IPS DF 6.9 (cell line): ENCODE results near the gene KMT2C.

Source experiments
- DNase-seq: peaks from one replicate; pipeline ENCODE4 v3.0.0-alpha.2; 2013; ENCODE audit warnings: low read depth, low spot score
- H3K27ac ChIP-seq: one replicate; pipeline ENCODE4 v1.5.1; 2013; ENCODE audit warnings: low read length, control low read depth
- H3K27me3 ChIP-seq: 2 replicates; pipeline ENCODE4 v1.6.1; 2013; ENCODE audit warnings: mild to moderate bottlenecking, low read length; ENCODE audit not compliant: control insufficient read depth, insufficient read depth
- H3K36me3 ChIP-seq: 2 replicates; pipeline ENCODE4 v1.6.1; 2013; ENCODE audit warnings: low read length; ENCODE audit not compliant: control insufficient read depth, insufficient read depth
- H3K4me1 ChIP-seq: 2 replicates; pipeline ENCODE4 v1.6.1; 2013; ENCODE audit warnings: low read length; ENCODE audit not compliant: control insufficient read depth, insufficient read depth
- H3K4me3 ChIP-seq: 2 replicates; pipeline ENCODE4 v1.5.1; 2013; ENCODE audit warnings: mild to moderate bottlenecking, low read length
- H3K9me3 ChIP-seq: 2 replicates; pipeline ENCODE4 v1.6.1; 2013; ENCODE audit warnings: low read length, inconsistent platforms; ENCODE audit not compliant: control insufficient read depth, insufficient read depth
- WGBS: extraction: QIAGEN DNeasy Blood & Tissue Kit; methylation state at CpG from one replicate; pipeline ENCODE4 v1.1.7; 2013; ENCODE audit warnings: mixed read lengths, missing lambda C conversion rate; ENCODE audit not compliant: insufficient read length, insufficient coverage; 5-methylcytosine and 5-hydroxymethylcytosine counted together

The KMT2C gene

GRCh38 chr7:152203095-152203494 is 232.7 kb downstream of the KMT2C start:
- DNase-seq: no peak
- H3K36me3 ChIP-seq: no peaks in the 10 kb centered on the region; the same call in 1 of the 2 replicates

GRCh38 chr7:152202056-152202455 is 233.7 kb downstream of the KMT2C start:
- H3K4me3 ChIP-seq: no peak overlapping the region
- no peak overlapping the region for H3K27ac ChIP-seq
- no peaks in the 10 kb centered on the region; the same call in 1 of the 2 replicates for H3K36me3 ChIP-seq
- no peaks in the 10 kb centered on the region for H3K27me3 ChIP-seq
- no CpG with 5 or more reads among the region's 3 CpGs for WGBS
- no peaks in the 10 kb centered on the region for H3K4me1 ChIP-seq
- no peak for DNase-seq
- H3K9me3 ChIP-seq: no peaks in the 10 kb centered on the region

More at GRCh38 chr7:152203095-152203494, 232.7 kb downstream of the KMT2C start:
- no peaks in the 10 kb centered on the region for H3K9me3 ChIP-seq
- H3K4me1 ChIP-seq: no peaks in the 10 kb centered on the region
- WGBS: 100% methylated on average over 2 of the region's 3 CpGs
- H3K27me3 ChIP-seq: no peaks in the 10 kb centered on the region
- no peak overlapping the region for H3K27ac ChIP-seq
- H3K4me3 ChIP-seq: no peak overlapping the region

- H3K27ac ChIP-seq: no peak overlapping the region
- no peaks in the 10 kb centered on the region for H3K27me3 ChIP-seq
- no peak for DNase-seq
- no peak overlapping the region for H3K4me3 ChIP-seq
- no peaks in the 10 kb centered on the region for H3K4me1 ChIP-seq
- no peaks in the 10 kb centered on the region; the same call in 1 of the 2 replicates for H3K36me3 ChIP-seq
- H3K9me3 ChIP-seq: no peaks in the 10 kb centered on the region; the same call in 1 of the 2 replicates
- no CpG with 5 or more reads among the region's 6 CpGs for WGBS
These were observed 235.4 kb downstream of the KMT2C start for GRCh38 chr7:152200395-152200794.

GRCh38 chr7:152196391-152196790 is 239.4 kb downstream of the KMT2C start:
- no CpG with 5 or more reads among the region's 4 CpGs for WGBS
- Histone ChIP-seq H3K27me3 (no peaks in the 10 kb centered on the region), H3K4me3 (no peak overlapping the region), H3K4me1 (no peaks in the 10 kb centered on the region), H3K36me3 (no peaks in the 10 kb centered on the region; the same call in 1 of the 2 replicates), H3K27ac (no peak overlapping the region), H3K9me3 (no peaks in the 10 kb centered on the region; the same call in 1 of the 2 replicates)
- DNase-seq: no peak

GRCh38 chr7:152193880-152194279 is 241.9 kb downstream of the KMT2C start:
- Histone ChIP-seq H3K36me3 (no peaks in the 10 kb centered on the region; the same call in 1 of the 2 replicates), H3K27ac (no peak overlapping the region), H3K4me3 (no peak overlapping the region), H3K9me3 (no peaks in the 10 kb centered on the region; the same call in 1 of the 2 replicates), H3K4me1 (no peaks in the 10 kb centered on the region), H3K27me3 (no peaks in the 10 kb centered on the region)
- WGBS: no CpG with 5 or more reads among the region's 4 CpGs
- DNase-seq: no peak

- no peak overlapping the region for H3K27ac ChIP-seq
- H3K36me3 ChIP-seq: no peaks in the 10 kb centered on the region; the same call in 1 of the 2 replicates
- no peak overlapping the region for H3K4me3 ChIP-seq
- no peaks in the 10 kb centered on the region for H3K27me3 ChIP-seq
- no peak for DNase-seq
- 100% methylated on average over 2 of the region's 2 CpGs for WGBS
- no peaks in the 10 kb centered on the region for H3K9me3 ChIP-seq
- no peaks in the 10 kb centered on the region for H3K4me1 ChIP-seq
These were observed 246.7 kb downstream of the KMT2C start for GRCh38 chr7:152189061-152189460.

GRCh38 chr7:152185558-152185957 is 250.2 kb downstream of the KMT2C start:
- Histone ChIP-seq H3K27ac (no peak overlapping the region), H3K4me3 (no peak overlapping the region), H3K9me3 (no peaks in the 10 kb centered on the region), H3K27me3 (no peaks in the 10 kb centered on the region), H3K36me3 (peaks cover 8% of the 10 kb centered on the region), H3K4me1 (no peaks in the 10 kb centered on the region)
- no CpG with 5 or more reads among the region's 4 CpGs for WGBS
- no peak for DNase-seq

GRCh38 chr7:152180587-152180986 is 255.2 kb downstream of the KMT2C start:
- no peak for DNase-seq
- WGBS: no CpG with 5 or more reads among the region's 1 CpG
- peaks cover 16% of the 10 kb centered on the region for H3K36me3 ChIP-seq
- H3K27ac ChIP-seq: no peak overlapping the region
- H3K27me3 ChIP-seq: no peaks in the 10 kb centered on the region
- no peaks in the 10 kb centered on the region for H3K9me3 ChIP-seq
- no peaks in the 10 kb centered on the region for H3K4me1 ChIP-seq
- H3K4me3 ChIP-seq: no peak overlapping the region

GRCh38 chr7:152180048-152180447 is 255.8 kb downstream of the KMT2C start:
- no CpG with 5 or more reads among the region's 5 CpGs for WGBS
- Histone ChIP-seq H3K4me1 (no peaks in the 10 kb centered on the region), H3K27ac (no peak overlapping the region), H3K9me3 (no peaks in the 10 kb centered on the region), H3K36me3 (peaks cover 16% of the 10 kb centered on the region), H3K4me3 (no peak overlapping the region), H3K27me3 (no peaks in the 10 kb centered on the region)
- no peak for DNase-seq

GRCh38 chr7:152178405-152179058 is 257.3 kb downstream of the KMT2C start:
- H3K4me1 ChIP-seq: no peaks in the 10 kb centered on the region
- no peaks in the 10 kb centered on the region for H3K9me3 ChIP-seq
- H3K27ac ChIP-seq: no peak overlapping the region
- H3K4me3 ChIP-seq: no peak overlapping the region
- no peaks in the 10 kb centered on the region for H3K27me3 ChIP-seq
- peaks cover 16% of the 10 kb centered on the region for H3K36me3 ChIP-seq
- DNase-seq: no peak
- no CpG with 5 or more reads among the region's 3 CpGs for WGBS
